Upper lobe of left lung (tissue), 4 donors: ENCODE measurements around the gene COL27A1.

ENCODE experiments used
- POLR2A ChIP-seq, 4 donors: fragments of 450-650 bp; IDR thresholded peaks; one replicate each; pipeline ENCODE4 v1.5.1; 2016 to 2017; ENCODE audit warnings: antibody characterized with exemption in 4 of 4, mild to moderate bottlenecking in 2 of 4
- POLR2AphosphoS5 ChIP-seq, 2 donors: sonication (generic); formaldehyde crosslinking; IDR thresholded peaks; one replicate each; pipeline ENCODE4 v1.5.1; 2017; ENCODE audit warnings: antibody characterized with exemption in 2 of 2

DNA sequence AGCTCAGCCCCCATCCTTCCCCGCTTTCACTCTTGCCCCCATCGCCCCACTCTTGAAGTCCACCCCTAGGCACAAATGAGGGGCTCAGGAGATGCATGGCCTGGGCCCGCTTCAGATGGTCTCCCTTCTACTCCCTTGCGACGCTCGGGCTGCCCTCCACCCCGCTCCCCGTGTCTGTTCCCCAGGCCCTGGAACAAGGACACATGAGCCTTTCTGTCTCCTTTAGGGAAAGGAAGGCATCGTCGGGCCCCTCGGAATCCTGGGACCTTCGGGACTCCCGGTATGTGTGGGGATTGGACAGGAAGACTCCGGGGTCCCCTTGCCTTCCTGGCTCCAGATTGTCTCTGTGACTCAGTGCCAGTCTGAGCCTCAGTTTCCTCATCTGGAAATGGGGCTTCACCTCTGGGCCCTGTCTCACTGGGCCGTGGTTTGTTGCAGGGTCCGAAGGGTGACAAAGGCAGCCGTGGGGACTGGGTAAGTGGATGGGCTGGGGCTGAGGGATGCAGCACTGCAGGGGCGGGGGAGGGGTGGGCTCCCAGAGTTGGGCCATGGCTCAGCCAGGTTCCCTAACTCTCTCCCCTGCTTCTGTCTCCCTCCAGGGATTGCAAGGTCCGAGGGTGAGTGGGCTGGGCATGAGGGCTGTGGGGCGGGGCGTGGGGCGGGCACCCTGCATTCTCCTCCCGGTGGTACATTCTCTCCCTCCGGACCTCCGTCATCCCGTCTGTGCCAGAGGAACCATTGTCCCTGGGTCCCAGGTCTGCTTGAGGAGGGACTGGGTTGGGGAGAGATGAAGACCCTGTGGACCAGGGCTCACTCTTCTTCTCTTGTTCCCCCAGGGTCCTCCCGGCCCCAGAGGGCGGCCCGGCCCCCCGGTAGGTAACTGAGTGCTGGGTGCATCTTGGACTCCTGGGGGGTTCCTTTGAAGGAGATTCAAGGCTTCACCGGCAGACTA lies 145.8 kb downstream of the COL27A1 start:
- TF ChIP-seq POLR2AphosphoS5 (IDR thresholded peaks at IDR 0.05): no peak
- TF ChIP-seq POLR2A (IDR thresholded peaks at IDR 0.05): no peak
